Skeletal muscle satellite cell (primary cell): ENCODE results near the gene A2ML1.
"Not testable (repeated sequence)": the region's sequence is repeated elsewhere in the genome, so short reads cannot be mapped to it uniquely, and the experiment has no call there.

ENCODE experiments used
- H3K27me3 ChIP-seq: 2 replicates; pipeline ENCODE4 v1.7.0; 2013; ENCODE audit warnings: low read length; ENCODE audit not compliant: control insufficient read depth, insufficient read depth
- H3K36me3 ChIP-seq: 2 replicates; pipeline ENCODE4 v1.7.0; 2013; ENCODE audit warnings: mild to moderate bottlenecking, control low read depth, low read length; ENCODE audit not compliant: insufficient read depth
- H3K4me1 ChIP-seq: 2 replicates; pipeline ENCODE4 v1.7.0; 2013; ENCODE audit warnings: low read length; ENCODE audit not compliant: control insufficient read depth, insufficient read depth
- H3K4me2 ChIP-seq: 2 replicates; pipeline ENCODE4 v1.7.0; 2013; ENCODE audit warnings: mild to moderate bottlenecking, low read length
- H3K4me3 ChIP-seq: 2 replicates; pipeline ENCODE4 v1.7.0; 2013; ENCODE audit warnings: low read length
- H3K9ac ChIP-seq: 2 replicates; pipeline ENCODE4 v1.7.0; 2013; ENCODE audit warnings: mild to moderate bottlenecking, low read depth, low read length, moderate library complexity
- H3K9me3 ChIP-seq: replicated peaks from 2 replicates; pipeline ENCODE4 v1.7.0; 2013; ENCODE audit warnings: mild to moderate bottlenecking, control low read depth, low read length

A2ML1 gene

DNA sequence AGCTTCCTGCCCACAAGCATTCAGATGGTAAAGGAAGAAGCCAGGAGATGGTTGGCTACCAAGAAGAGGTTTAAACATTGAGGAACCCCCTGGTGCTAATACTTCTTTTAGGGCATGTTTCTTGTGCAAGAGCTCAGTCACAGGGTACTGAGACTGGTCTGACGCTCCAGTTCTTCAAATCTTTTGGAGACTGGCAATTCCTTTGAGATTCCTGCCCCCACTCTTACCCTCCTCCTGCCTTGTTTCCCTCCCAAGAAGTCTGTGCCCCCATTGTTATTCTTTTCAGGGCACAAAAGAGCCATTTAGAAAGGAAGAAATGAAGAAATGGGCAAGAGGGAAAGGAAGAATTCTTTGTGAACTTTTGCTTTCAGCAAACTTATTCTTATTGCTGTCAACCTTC is 11.8 kb downstream of the A2ML1 start:
- Histone ChIP-seq H3K27me3 (no peaks in the 10 kb centered on the region), H3K4me1 (no peaks in the 10 kb centered on the region), H3K36me3 (no peaks in the 10 kb centered on the region), H3K4me2 (no peak overlapping the region), H3K9ac (no peak overlapping the region), H3K4me3 (no peak overlapping the region), H3K9me3 (no peaks in the 10 kb centered on the region)

DNA sequence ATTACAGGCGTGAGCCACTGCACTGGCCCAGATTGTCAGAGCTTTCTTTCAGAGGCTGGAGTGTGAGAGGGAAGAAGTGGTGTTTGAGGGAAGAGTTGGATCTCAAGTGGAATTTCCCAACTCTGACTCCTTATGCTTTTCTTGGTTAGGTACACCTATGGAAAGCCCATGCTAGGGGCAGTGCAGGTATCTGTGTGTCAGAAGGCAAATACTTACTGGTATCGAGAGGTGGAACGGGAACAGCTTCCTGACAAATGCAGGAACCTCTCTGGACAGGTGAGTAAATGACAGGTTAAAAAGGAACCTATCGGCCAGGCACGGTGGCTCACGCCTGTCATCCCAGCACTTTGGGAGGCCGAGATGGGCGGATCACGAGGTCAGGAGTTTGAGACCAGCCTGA is 14.9 kb downstream of the A2ML1 start:
- Histone ChIP-seq H3K9me3 (no peaks in the 10 kb centered on the region), H3K9ac (no peak overlapping the region), H3K4me2 (no peak overlapping the region), H3K36me3 (no peaks in the 10 kb centered on the region), H3K27me3 (no peaks in the 10 kb centered on the region), H3K4me1 (no peaks in the 10 kb centered on the region), H3K4me3 (no peak overlapping the region)

DNA sequence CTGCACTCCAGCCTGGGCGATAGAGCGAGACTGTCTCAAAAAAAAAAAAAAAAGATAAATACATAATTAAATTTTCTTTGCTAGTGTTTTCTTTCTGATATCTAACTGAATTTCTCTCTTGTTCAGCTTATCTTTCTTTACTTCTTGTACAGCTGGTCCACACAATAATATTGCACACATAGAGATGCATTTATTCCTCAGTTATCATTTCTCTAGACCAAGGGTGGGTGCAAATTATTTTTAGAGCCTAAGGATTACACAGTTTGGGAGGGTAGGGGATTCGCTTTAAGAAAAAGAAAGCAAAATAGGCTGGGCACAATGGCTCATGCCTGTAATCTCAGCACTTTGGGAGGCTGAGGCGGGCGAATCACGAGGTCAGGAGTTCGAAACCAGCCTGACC is 17.9 kb downstream of the A2ML1 start:
- Histone ChIP-seq H3K9ac (no peak overlapping the region), H3K27me3 (no peaks in the 10 kb centered on the region), H3K4me3 (no peak overlapping the region), H3K36me3 (no peaks in the 10 kb centered on the region), H3K4me2 (no peak overlapping the region), H3K4me1 (no peaks in the 10 kb centered on the region), H3K9me3 (no peaks in the 10 kb centered on the region)

DNA sequence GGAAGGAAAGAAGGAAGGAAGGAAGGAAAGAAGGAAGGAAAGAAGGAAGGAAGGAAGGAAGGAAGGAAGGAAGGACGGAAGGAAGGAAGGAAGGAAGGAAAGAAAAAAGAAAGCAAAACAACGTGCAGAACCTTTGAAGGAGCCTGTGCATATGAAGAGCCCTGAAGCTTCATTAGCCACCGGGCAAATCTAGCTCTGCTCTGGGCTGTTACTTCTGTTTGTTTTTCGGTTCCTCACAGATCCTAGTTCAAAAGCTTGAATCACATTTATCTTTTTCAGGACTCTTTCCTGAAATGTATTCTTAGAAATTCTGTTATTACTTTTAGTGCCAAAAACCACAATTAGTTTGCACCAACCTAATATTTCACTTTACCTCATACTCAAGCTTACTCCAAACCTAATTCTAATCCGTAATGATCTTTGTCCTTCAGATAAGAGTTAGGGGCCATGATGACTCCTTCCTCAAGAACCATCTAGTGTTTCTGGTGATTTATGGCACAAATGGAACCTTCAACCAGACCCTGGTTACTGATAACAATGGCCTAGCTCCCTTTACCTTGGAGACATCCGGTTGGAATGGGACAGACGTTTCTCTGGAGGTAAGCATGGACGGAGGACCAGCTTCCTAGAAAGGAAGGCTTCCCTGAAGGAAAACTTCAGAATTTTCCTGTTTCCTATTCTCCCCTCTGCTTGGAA is 18.7 kb downstream of the A2ML1 start:
- Histone ChIP-seq H3K9me3 (no peaks in the 10 kb centered on the region), H3K36me3 (no peaks in the 10 kb centered on the region), H3K4me2 (no peak overlapping the region), H3K4me1 (no peaks in the 10 kb centered on the region), H3K27me3 (no peaks in the 10 kb centered on the region), H3K4me3 (no peak overlapping the region), H3K9ac (no peak overlapping the region)

DNA sequence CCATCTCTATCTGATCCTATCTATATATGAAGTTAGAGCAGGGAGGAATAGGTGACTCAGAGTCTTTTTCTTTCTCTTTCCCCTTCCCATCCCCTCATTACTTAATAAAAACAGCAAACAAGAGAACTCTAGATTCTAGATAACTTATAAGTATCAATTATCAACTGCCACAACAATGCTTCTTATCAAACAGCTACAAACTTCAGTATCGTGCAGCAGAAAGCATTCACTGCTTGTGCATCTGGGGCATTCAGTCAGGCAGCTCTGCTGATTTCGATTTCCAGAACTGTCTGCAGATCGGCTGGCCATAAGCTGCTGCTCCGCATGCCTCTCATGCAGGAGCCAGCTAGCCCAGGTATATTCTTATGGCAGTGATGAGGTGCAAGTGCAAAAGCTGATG is 19.4 kb downstream of the A2ML1 start:
- Histone ChIP-seq H3K4me2 (no peak overlapping the region), H3K9ac (no peak overlapping the region), H3K27me3 (no peaks in the 10 kb centered on the region), H3K4me3 (no peak overlapping the region), H3K4me1 (no peaks in the 10 kb centered on the region), H3K36me3 (no peaks in the 10 kb centered on the region), H3K9me3 (no peaks in the 10 kb centered on the region)

DNA sequence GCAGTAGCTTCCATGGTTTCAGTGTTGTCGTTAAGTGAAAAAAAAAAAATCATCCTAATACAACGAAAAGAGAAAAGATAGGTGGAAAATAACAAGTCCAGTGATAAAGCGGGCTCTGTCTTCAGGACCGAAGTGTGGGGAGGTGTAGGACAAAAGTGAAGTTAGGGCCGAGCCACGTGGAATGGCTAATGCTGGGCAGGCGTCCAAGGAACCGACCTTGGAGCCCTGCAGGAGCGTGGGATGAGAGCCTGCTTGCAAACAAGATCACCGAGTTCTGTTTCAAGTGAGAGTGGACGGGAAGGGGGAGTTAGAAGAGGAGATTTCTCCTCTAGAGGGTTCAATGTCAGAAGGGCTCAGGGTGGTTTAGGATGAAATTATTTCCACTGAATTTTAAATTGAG is 22.2 kb downstream of the A2ML1 start:
- Histone ChIP-seq H3K4me1 (no peaks in the 10 kb centered on the region), H3K36me3 (no peaks in the 10 kb centered on the region), H3K27me3 (no peaks in the 10 kb centered on the region), H3K9me3 (no peaks in the 10 kb centered on the region), H3K4me2 (no peak overlapping the region), H3K9ac (no peak overlapping the region), H3K4me3 (no peak overlapping the region)

DNA sequence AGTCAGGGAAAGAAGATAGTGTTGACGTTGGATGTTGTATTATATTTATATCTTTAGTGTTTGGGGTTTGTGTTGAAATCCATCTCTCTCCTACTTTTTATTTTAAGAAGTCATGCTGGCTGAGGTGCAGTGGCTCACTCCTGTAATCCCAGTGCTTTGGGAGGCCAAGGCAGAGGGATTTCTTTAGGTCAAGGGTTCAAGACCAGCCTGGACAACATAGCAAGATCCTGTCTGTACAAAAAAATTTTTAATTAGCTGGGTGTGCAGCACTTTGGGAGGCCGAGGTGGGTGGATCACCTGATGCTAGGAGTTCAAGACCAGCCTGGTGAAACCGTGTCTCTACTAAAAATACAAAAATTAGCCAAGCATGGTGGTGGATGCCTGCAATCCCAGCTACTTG is 23.9 kb downstream of the A2ML1 start:
- Histone ChIP-seq H3K9ac (no peak overlapping the region), H3K9me3 (no peaks in the 10 kb centered on the region), H3K27me3 (no peaks in the 10 kb centered on the region), H3K4me2 (no peak overlapping the region), H3K4me3 (no peak overlapping the region), H3K36me3 (no peaks in the 10 kb centered on the region), H3K4me1 (no peaks in the 10 kb centered on the region)

DNA sequence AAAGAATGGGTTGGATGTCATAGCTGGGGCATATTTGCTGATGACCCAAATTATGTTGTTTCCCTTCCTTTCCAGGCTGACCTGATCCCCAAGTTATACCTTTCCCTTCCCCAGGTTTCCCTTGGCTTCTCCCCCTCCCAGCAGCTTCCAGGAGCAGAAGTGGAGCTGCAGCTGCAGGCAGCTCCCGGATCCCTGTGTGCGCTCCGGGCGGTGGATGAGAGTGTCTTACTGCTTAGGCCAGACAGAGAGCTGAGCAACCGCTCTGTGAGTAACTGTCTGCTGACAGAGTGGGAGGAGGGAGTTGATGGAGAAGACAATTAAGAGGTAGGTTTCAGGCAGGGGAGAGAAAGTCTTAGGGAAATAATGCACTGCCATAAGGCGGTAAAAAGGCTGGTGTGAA is 25.0 kb downstream of the A2ML1 start:
- Histone ChIP-seq H3K4me3 (no peak overlapping the region), H3K9ac (no peak overlapping the region), H3K4me2 (no peak overlapping the region), H3K4me1 (no peaks in the 10 kb centered on the region), H3K36me3 (no peaks in the 10 kb centered on the region), H3K9me3 (no peaks in the 10 kb centered on the region), H3K27me3 (no peaks in the 10 kb centered on the region)

DNA sequence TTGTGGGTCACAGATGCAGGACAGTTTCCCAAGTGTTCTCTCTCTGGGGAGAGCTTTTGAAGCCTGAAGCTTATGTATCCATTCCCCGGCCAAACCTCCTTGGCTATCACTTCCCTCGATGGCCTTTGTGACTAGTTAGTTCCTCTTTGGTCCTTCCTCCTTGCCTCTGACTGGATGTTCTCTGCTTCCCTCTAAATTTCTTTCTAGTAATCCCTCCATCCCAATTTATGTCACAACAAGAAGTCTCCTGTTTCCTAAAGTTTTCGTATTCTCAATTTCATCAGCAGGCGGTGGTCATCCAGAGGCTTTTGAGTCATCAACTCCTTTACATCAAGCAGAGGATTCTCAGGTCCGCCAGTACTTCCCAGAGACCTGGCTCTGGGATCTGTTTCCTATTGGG is 27.5 kb downstream of the A2ML1 start:
- no peaks in the 10 kb centered on the region for H3K36me3 ChIP-seq
- no peak overlapping the region for H3K9ac ChIP-seq
- H3K4me1 ChIP-seq: no peaks in the 10 kb centered on the region
- H3K4me2 ChIP-seq: no peak overlapping the region
- H3K4me3 ChIP-seq: no peak overlapping the region
- no peaks in the 10 kb centered on the region for H3K27me3 ChIP-seq
- no peaks in the 10 kb centered on the region for H3K9me3 ChIP-seq

DNA sequence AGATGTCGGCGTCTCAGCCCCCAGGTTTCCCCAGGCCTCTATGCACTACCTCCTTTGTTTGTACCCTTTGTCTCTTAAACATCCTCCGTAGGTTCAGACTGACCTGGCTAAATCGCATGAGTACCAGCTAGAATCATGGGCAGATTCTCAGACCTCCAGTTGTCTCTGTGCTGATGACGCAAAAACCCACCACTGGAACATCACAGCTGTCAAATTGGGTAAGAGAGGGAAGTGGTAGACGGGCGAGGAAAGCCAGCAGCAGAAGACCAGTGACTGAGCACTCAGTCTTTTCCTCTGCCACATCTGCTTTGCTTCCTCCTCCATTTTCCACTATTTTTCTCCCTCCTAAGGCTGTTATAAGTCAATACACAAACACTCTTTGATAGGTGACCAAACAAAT is 29.7 kb downstream of the A2ML1 start:
- H3K27me3 ChIP-seq: no peaks in the 10 kb centered on the region
- H3K9me3 ChIP-seq: no peaks in the 10 kb centered on the region
- no peaks in the 10 kb centered on the region for H3K4me1 ChIP-seq
- no peak overlapping the region for H3K4me3 ChIP-seq
- no peak overlapping the region for H3K4me2 ChIP-seq
- H3K9ac ChIP-seq: no peak overlapping the region
- no peaks in the 10 kb centered on the region for H3K36me3 ChIP-seq

DNA sequence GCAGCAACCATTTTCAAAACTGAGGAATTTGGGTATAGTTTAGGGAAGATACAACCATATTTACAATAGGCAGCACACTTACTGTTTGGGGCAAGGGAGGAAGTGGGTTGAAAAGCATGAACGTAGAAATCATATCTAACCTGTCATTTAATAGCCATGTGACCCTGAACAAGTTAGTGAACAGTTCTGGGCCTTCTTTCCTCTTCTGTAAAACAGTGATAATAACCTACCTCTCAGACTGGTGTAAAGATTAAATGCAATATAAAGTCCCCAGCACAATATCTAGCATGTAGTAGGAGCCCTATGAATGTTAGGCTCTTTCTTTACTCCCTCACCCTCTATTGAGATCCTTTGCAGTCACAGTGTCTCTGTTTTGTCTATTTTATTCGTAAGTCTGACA is 33.5 kb downstream of the A2ML1 start:
- Histone ChIP-seq H3K4me3 (no peak overlapping the region), H3K9ac (no peak overlapping the region), H3K36me3 (no peaks in the 10 kb centered on the region), H3K4me2 (no peak overlapping the region), H3K27me3 (no peaks in the 10 kb centered on the region), H3K4me1 (no peaks in the 10 kb centered on the region), H3K9me3 (no peaks in the 10 kb centered on the region)

DNA sequence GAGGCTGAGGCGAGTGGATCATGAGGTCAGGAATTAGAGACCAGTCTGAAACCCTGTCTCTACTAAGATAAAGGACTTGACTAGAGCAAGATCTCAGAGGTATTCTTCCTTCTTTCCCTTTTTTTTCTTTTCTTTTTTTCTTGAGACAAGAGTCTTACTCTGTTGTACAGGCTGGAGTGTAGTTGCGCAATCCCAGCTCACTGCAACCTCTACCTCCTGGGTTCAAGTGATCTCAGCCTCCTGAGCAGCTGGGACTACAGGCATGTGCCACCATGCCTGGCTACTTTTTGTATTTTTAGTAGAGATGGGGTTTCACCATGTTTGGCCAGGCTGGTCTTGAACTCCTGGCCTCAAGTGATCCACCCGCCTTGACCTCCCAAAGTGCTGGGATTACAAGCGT is 37.0 kb downstream of the A2ML1 start:
- H3K4me1 ChIP-seq, H3K27me3 ChIP-seq, H3K36me3 ChIP-seq, H3K4me2 ChIP-seq, H3K4me3 ChIP-seq, H3K9me3 ChIP-seq, H3K9ac ChIP-seq: not testable (repeated sequence)
